CD8-positive, alpha-beta memory T cell (primary cell): ENCODE results near the gene ARAP3. TPM values are rescaled to one million over a fixed set of nuclear protein-coding genes. Genes with fewer than 3 reads are reported as not detected.

Experiments
- CTCF ChIA-PET: fragments of 350-600 bp; sonication (Branson Sonifier 250); formaldehyde crosslinking; loops from one replicate; lab custom pipeline; 2021; ENCODE audit warnings: antibody characterized with exemption; lab: Charles Lee
- POLR2A ChIA-PET: fragments of 350-600 bp; sonication (Branson Sonifier 250); formaldehyde crosslinking; loops from one replicate; lab custom pipeline; 2021; ENCODE audit warnings: antibody characterized with exemption; lab: Charles Lee
- DNase-seq, 5 donors: peaks; one replicate each; pipeline versions ENCODE4 v3.0.0 to v3.0.0-alpha.2; 2020 to 2022; ENCODE audit warnings: mixed read lengths in 1 of 5
- H3K27ac ChIP-seq: one replicate; pipeline ENCODE4 v1.7.0; 2013; ENCODE audit warnings: low read depth, mild to moderate bottlenecking, low read length, moderate library complexity
- H3K27me3 ChIP-seq: 2 replicates; pipeline ENCODE4 v1.7.0; 2013; ENCODE audit warnings: low read length, mild to moderate bottlenecking; ENCODE audit not compliant: insufficient read depth, poor library complexity, severe bottlenecking
- H3K36me3 ChIP-seq: 2 replicates; pipeline ENCODE4 v1.7.0; 2013; ENCODE audit warnings: mild to moderate bottlenecking, low read length, moderate library complexity; ENCODE audit not compliant: insufficient read depth
- H3K4me1 ChIP-seq: 2 replicates; pipeline ENCODE4 v1.7.0; 2013; ENCODE audit warnings: mild to moderate bottlenecking, low read length, moderate library complexity; ENCODE audit not compliant: insufficient read depth
- H3K4me3 ChIP-seq: 2 replicates; pipeline ENCODE4 v1.7.0; 2013; ENCODE audit warnings: mild to moderate bottlenecking, low read length
- H3K9me3 ChIP-seq: 2 replicates; pipeline ENCODE4 v1.7.0; 2013; ENCODE audit warnings: mild to moderate bottlenecking, low read length
- H3K27ac Mint-ChIP-seq, 8 donors: one replicate each; pipeline ENCODE4 v1.8.0; 2020 to 2021; ENCODE audit warnings: mixed read lengths in 8 of 8, mild to moderate bottlenecking in 6 of 8, inconsistent platforms in 3 of 8, moderate library complexity in 3 of 8
- H3K27me3 Mint-ChIP-seq, 2 donors: one replicate each; pipeline ENCODE4 v1.8.0; 2020 to 2021; ENCODE audit warnings: mixed read lengths in 2 of 2, mild to moderate bottlenecking in 1 of 2, moderate library complexity in 1 of 2
- H3K36me3 Mint-ChIP-seq, 3 donors: one replicate each; pipeline ENCODE4 v1.8.0; 2020 to 2021; ENCODE audit warnings: mixed read lengths in 3 of 3, inconsistent platforms in 1 of 3, mild to moderate bottlenecking in 1 of 3
- H3K4me1 Mint-ChIP-seq, 3 donors: one replicate each; pipeline ENCODE4 v1.8.0; 2020 to 2021; ENCODE audit warnings: mixed read lengths in 3 of 3, inconsistent platforms in 1 of 3, mild to moderate bottlenecking in 1 of 3
- H3K4me3 Mint-ChIP-seq, 7 donors: one replicate each; pipeline ENCODE4 v1.8.0; 2020 to 2021; ENCODE audit warnings: mixed read lengths in 7 of 7, mild to moderate bottlenecking in 6 of 7, moderate library complexity in 4 of 7, inconsistent platforms in 2 of 7
- H3K9me3 Mint-ChIP-seq, 5 donors: one replicate each; pipeline ENCODE4 v1.8.0; 2020 to 2022; ENCODE audit warnings: mixed read lengths in 5 of 5, mild to moderate bottlenecking in 3 of 5, moderate library complexity in 2 of 5, inconsistent platforms in 1 of 5
- polyA plus RNA-seq: library from polyadenylated mRNA; unstranded; fragments of 300-500 nt; fragmentation: Illumina TruSeq; gene quantifications from one replicate; pipeline ENCODE4 v1.2.3, GENCODE V29; 2021
- total RNA-seq, 2 experiments: library from RNA; stranded (reverse); gene quantifications; one replicate each; pipeline ENCODE4 v1.2.3, GENCODE V29; 2021

The ARAP3 gene
- total and polyA plus RNA-seq, 3 experiments from 2014 or later, result 0.20 to 7.9 (median 6.9) TPM

GRCh38 chr5:141633871-141634561 is 48.0 kb downstream of the ARAP3 start:
- peaks cover 0 to 55% (median 8%) of the 10 kb centered on the region in 3 donors for H3K36me3 Mint-ChIP-seq
- peak overlapping the region in 7 of 8 donors; percentile 3 to 87 (median 40) for H3K27ac Mint-ChIP-seq
- ChIA-PET POLR2A (interaction anchor here (0.5 to 0.6 kb wide), 2 partner anchors 87 to 355 kb away, joined by 5 read pairs; no protein-coding TSS in a partner anchor), CTCF (interaction anchor here (1.0 to 8.3 kb wide), 4 partner anchors 9 to 42 kb away, joined by 4 to 119 read pairs (median 11); partner anchors contain the start of gene DIAPH1)
- Histone ChIP-seq H3K27me3 (no peaks in the 10 kb centered on the region), H3K9me3 (no peaks in the 10 kb centered on the region), H3K4me1 (peaks cover 35% of the 10 kb centered on the region), H3K27ac (no peak overlapping the region), H3K4me3 (no peak overlapping the region), H3K36me3 (peaks cover 18% of the 10 kb centered on the region)
- peaks cover 0 to 1% of the 10 kb centered on the region in 2 donors for H3K27me3 Mint-ChIP-seq
- DNase-seq, result no peak
- H3K9me3 Mint-ChIP-seq, result no peaks in the 10 kb centered on the region
- peak overlapping the region in 3 of 7 donors; percentile 2 to 35 (median 25) for H3K4me3 Mint-ChIP-seq
- peaks cover 36 to 62% (median 54%) of the 10 kb centered on the region in 3 donors for H3K4me1 Mint-ChIP-seq

DNA sequence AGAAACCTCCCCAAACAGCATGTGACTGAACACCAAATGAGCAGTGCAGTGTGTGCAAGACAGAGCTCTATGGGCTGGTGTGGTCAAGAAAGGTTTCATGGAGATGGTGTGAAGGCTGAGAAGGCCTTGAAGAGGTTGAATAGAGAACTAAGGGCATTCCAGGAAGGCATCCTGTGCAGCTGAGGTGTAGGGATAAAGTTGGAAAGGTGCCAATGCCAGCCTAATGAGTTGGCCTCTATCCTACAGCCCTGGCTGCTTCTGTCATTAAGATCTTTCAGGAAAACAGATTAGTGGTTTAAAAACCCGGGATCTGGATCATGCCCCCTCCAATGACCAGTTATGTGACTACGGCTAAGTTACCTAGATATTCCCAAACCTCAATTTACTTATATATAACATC is 49.4 kb downstream of the ARAP3 start:
- Histone ChIP-seq H3K4me1 (peaks cover 27% of the 10 kb centered on the region), H3K4me3 (no peak overlapping the region), H3K36me3 (peaks cover 32% of the 10 kb centered on the region), H3K27ac (no peak overlapping the region), H3K9me3 (no peaks in the 10 kb centered on the region), H3K27me3 (no peaks in the 10 kb centered on the region)
- Mint-ChIP-seq H3K27me3 (peaks cover 0 to 1% of the 10 kb centered on the region in 2 donors), H3K36me3 (peaks cover 0 to 67% (median 12%) of the 10 kb centered on the region in 3 donors), H3K27ac (peak overlapping the region in 1 of 8 donors; percentile 58), H3K9me3 (no peaks in the 10 kb centered on the region), H3K4me1 (peaks cover 30 to 52% (median 48%) of the 10 kb centered on the region in 3 donors), H3K4me3 (no peak overlapping the region)
- DNase-seq, result no peak
- ChIA-PET CTCF (interaction anchor here (1.3 to 8.3 kb wide), 3 partner anchors 15 to 41 kb away, joined by 3 to 119 read pairs (median 17); partner anchors contain the start of gene DIAPH1), POLR2A (no interaction called here)

GRCh38 chr5:141630570-141631140 is 51.4 kb downstream of the ARAP3 start:
- CTCF ChIA-PET, result interaction anchor here (0.6 to 4.1 kb wide), 7 partner anchors 8 to 1301 kb away, joined by 3 to 22 read pairs (median 4); partner anchors contain the start of gene DIAPH1
- no peaks in the 10 kb centered on the region for H3K27me3 ChIP-seq
- Mint-ChIP-seq H3K27me3 (peaks cover 0 to 1% of the 10 kb centered on the region in 2 donors), H3K36me3 (peaks cover 4 to 81% (median 20%) of the 10 kb centered on the region in 3 donors), H3K9me3 (no peaks in the 10 kb centered on the region), H3K4me3 (no peak overlapping the region), H3K27ac (no peak overlapping the region), H3K4me1 (peaks cover 24 to 45% (median 41%) of the 10 kb centered on the region in 3 donors)
- H3K36me3 ChIP-seq, result peaks cover 39% of the 10 kb centered on the region
- no peak for DNase-seq
- peaks cover 18% of the 10 kb centered on the region for H3K4me1 ChIP-seq
- no peaks in the 10 kb centered on the region for H3K9me3 ChIP-seq
- POLR2A ChIA-PET, result interaction anchor here (1.0 kb wide), 1 partner anchor 11 kb away, joined by 4 read pairs; no protein-coding TSS in a partner anchor
- no peak overlapping the region for H3K4me3 ChIP-seq
- H3K27ac ChIP-seq, result no peak overlapping the region

GRCh38 chr5:141628175-141628788 is 53.7 kb downstream of the ARAP3 start:
- Mint-ChIP-seq H3K27me3 (no peaks in the 10 kb centered on the region), H3K27ac (peak overlapping the region in 4 of 8 donors; percentile 12 to 90 (median 32)), H3K36me3 (peaks cover 7 to 90% (median 25%) of the 10 kb centered on the region in 3 donors), H3K9me3 (no peaks in the 10 kb centered on the region), H3K4me1 (peaks cover 7 to 26% (median 23%) of the 10 kb centered on the region in 3 donors), H3K4me3 (peak overlapping the region in 1 of 7 donors; percentile 64)
- Histone ChIP-seq H3K36me3 (peaks cover 39% of the 10 kb centered on the region), H3K9me3 (no peaks in the 10 kb centered on the region), H3K27ac (no peak overlapping the region), H3K27me3 (no peaks in the 10 kb centered on the region), H3K4me3 (no peak overlapping the region), H3K4me1 (no peaks in the 10 kb centered on the region)
- DNase-seq, result no peak
- POLR2A ChIA-PET, result no interaction called here
- CTCF ChIA-PET, result interaction anchor here (1.0 to 4.1 kb wide), 2 partner anchors 9 kb away, joined by 3 to 18 read pairs; partner anchors contain the start of genes DIAPH1, HDAC3 and RELL2

DNA sequence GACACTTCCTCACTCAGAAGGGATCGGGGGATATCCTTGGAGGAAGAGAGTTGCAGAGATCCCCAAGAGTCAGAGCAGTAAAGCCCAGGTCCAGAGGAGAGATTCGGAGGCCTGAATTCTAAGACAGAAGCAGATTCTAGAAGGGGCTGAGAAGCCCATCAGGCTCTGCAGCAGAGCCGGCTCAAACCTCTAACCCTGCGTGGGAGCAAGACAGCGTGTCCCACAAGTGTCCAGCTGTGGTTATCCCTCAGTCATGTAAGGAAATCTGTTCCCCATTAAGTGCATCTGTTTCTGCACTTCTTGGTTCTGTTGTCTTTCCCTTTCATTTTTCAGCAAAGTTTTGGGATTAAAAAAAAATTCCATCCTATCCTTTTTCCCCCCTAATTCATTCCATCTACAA is 58.4 kb downstream of the ARAP3 start:
- Histone ChIP-seq H3K4me3 (no peak overlapping the region), H3K4me1 (peaks cover 10% of the 10 kb centered on the region), H3K36me3 (peaks cover 36% of the 10 kb centered on the region), H3K9me3 (no peaks in the 10 kb centered on the region), H3K27me3 (no peaks in the 10 kb centered on the region), H3K27ac (no peak overlapping the region)
- Mint-ChIP-seq H3K27me3 (no peaks in the 10 kb centered on the region), H3K9me3 (no peaks in the 10 kb centered on the region), H3K27ac (peak overlapping the region in 2 of 8 donors; percentile 33 to 59), H3K36me3 (peaks cover 7 to 78% (median 26%) of the 10 kb centered on the region in 3 donors), H3K4me3 (no peak overlapping the region), H3K4me1 (peaks cover 6 to 10% (median 8%) of the 10 kb centered on the region in 3 donors)
- POLR2A ChIA-PET, result no interaction called here
- CTCF ChIA-PET, result interaction anchor here (0.9 to 13.2 kb wide), 4 partner anchors 14 to 52 kb away, joined by 3 to 318 read pairs (median 6); partner anchors contain the start of genes HDAC3 and RELL2
- DNase-seq, result no peak

DNA sequence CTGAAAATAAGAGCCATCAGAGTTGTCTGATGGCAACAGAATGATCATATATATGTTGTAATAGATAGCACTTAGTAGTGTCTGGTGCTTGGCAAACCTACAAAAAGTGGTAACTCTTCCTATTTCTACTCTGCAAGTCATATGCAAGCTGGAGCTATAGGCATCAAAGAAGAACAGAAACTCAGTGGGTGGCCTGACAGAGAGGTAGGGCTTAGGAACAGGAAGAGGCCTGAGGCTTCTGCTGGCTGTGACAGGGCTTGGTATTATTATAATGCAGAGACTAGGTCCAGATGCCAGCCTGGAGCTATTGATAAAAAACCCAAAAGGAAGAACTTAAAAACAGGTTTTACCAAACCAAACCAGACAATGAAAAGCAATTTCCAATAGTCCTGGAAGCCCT is 58.8 kb downstream of the ARAP3 start:
- H3K4me1 Mint-ChIP-seq, result peaks cover 6 to 10% (median 8%) of the 10 kb centered on the region in 3 donors
- H3K27me3 Mint-ChIP-seq, result no peaks in the 10 kb centered on the region
- no peak overlapping the region for H3K4me3 Mint-ChIP-seq
- no peaks in the 10 kb centered on the region for H3K27me3 ChIP-seq
- peak overlapping the region in 6 of 8 donors; percentile 26 to 66 (median 51) for H3K27ac Mint-ChIP-seq
- peaks cover 10% of the 10 kb centered on the region for H3K4me1 ChIP-seq
- H3K9me3 ChIP-seq, result no peaks in the 10 kb centered on the region
- H3K4me3 ChIP-seq, result no peak overlapping the region
- ChIA-PET POLR2A (no interaction called here), CTCF (interaction anchor here (1.1 to 13.2 kb wide), 2 partner anchors 32 to 48 kb away, joined by 3 to 318 read pairs; no protein-coding TSS in a partner anchor)
- peaks cover 7 to 77% (median 24%) of the 10 kb centered on the region in 3 donors for H3K36me3 Mint-ChIP-seq
- H3K36me3 ChIP-seq, result peaks cover 32% of the 10 kb centered on the region
- no peaks in the 10 kb centered on the region for H3K9me3 Mint-ChIP-seq
- no peak for DNase-seq
- H3K27ac ChIP-seq, result no peak overlapping the region

GRCh38 chr5:141618804-141619554 is 63.1 kb downstream of the ARAP3 start, which contains the start of gene DIAPH1:
TSS of gene DIAPH1 (minus strand) at chr5:141619000. CDS start at chr5:141618914, 86 bp downstream.
- Histone ChIP-seq H3K27me3 (no peaks in the 10 kb centered on the region), H3K36me3 (peaks cover 19% of the 10 kb centered on the region), H3K4me3 (peak within 1 kb of the TSS; percentile 98), H3K9me3 (no peaks in the 10 kb centered on the region), H3K4me1 (peaks cover 38% of the 10 kb centered on the region), H3K27ac (peak within 1 kb of the TSS; percentile 82)
- Mint-ChIP-seq H3K4me3 (peak within 1 kb of the TSS; percentile 95 to 100 (median 97)), H3K27ac (peak within 1 kb of the TSS; percentile 91 to 99 (median 94)), H3K9me3 (no peaks in the 10 kb centered on the region), H3K4me1 (peaks cover 37 to 46% (median 41%) of the 10 kb centered on the region in 3 donors), H3K27me3 (no peaks in the 10 kb centered on the region), H3K36me3 (peaks cover 0 to 57% (median 11%) of the 10 kb centered on the region in 3 donors)
- POLR2A ChIA-PET, result interaction anchor here (0.6 to 4.6 kb wide), 11 partner anchors 12 to 298 kb away, joined by 3 to 70 read pairs (median 5); partner anchors contain the start of genes FCHSD1, HDAC3, RELL2 and TAF7
- CTCF ChIA-PET, result interaction anchor here (0.7 to 13.2 kb wide), 21 partner anchors 10 to 351 kb away, joined by 3 to 318 read pairs (median 6); partner anchors contain the start of genes FCHSD1, HDAC3, RELL2 and TAF7
- DNase-seq, result peak; percentile 96 to 99 (median 97)
